ENCODE data around the gene CCL21. TPM values are rescaled to one million over a fixed set of nuclear protein-coding genes. Genes with fewer than 3 reads are reported as not detected.

CCL21 gene
- total and polyA plus RNA-seq, 2 of the 13 experiments (the other 11 are each of a cell fraction or from before 2014, with no cell fraction given): not detected

DNA sequence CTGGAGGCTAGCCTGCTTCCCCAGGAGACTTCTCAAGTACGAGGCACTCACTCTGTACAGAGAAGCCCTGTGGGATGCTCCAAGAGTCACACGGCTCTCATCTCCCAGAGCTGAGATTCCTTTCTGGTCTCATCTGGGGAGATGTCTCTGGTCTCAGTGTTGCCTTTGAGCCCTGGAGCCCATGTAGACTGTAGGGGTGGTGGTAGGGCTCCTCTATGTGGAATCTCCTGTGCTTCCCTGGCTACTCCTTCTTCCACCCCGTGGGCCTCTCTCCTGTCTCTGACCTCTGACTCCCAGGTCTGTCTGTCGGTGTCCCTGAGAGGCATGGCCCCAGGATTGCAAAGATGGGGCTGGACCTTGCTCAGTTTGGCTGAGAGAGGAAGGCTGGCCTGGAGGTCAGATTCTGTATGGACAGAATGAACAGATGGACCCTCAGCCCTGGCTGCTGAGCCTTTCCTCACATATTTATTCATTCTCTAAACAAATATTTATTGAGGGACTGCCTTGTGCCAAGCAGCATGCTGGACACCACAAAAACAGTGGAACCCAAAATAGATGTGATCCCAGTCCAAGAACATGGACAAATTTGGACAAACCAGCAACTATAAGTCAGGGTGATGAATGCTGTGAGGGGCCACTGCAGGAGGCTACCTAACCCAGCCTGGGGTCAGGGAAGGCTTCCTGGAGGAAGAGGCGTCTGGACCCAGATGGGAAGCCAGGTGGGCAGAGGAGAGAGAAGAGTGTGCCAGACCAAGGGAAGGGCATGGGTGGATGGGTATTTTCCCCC lies 21.4 kb downstream of the CCL21 start (continued):
- TF ChIP-seq, protein P1, sequence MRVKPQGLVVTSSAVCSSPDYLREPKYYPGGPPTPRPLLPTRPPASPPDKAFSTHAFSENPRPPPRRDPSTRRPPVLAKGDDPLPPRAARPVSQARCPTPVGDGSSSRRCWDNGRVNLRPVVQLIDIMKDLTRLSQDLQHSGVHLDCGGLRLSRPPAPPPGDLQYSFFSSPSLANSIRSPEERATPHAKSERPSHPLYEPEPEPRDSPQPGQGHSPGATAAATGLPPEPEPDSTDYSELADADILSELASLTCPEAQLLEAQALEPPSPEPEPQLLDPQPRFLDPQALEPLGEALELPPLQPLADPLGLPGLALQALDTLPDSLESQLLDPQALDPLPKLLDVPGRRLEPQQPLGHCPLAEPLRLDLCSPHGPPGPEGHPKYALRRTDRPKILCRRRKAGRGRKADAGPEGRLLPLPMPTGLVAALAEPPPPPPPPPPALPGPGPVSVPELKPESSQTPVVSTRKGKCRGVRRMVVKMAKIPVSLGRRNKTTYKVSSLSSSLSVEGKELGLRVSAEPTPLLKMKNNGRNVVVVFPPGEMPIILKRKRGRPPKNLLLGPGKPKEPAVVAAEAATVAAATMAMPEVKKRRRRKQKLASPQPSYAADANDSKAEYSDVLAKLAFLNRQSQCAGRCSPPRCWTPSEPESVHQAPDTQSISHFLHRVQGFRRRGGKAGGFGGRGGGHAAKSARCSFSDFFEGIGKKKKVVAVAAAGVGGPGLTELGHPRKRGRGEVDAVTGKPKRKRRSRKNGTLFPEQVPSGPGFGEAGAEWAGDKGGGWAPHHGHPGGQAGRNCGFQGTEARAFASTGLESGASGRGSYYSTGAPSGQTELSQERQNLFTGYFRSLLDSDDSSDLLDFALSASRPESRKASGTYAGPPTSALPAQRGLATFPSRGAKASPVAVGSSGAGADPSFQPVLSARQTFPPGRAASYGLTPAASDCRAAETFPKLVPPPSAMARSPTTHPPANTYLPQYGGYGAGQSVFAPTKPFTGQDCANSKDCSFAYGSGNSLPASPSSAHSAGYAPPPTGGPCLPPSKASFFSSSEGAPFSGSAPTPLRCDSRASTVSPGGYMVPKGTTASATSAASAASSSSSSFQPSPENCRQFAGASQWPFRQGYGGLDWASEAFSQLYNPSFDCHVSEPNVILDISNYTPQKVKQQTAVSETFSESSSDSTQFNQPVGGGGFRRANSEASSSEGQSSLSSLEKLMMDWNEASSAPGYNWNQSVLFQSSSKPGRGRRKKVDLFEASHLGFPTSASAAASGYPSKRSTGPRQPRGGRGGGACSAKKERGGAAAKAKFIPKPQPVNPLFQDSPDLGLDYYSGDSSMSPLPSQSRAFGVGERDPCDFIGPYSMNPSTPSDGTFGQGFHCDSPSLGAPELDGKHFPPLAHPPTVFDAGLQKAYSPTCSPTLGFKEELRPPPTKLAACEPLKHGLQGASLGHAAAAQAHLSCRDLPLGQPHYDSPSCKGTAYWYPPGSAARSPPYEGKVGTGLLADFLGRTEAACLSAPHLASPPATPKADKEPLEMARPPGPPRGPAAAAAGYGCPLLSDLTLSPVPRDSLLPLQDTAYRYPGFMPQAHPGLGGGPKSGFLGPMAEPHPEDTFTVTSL (CRISPR knock-in tag; IDR thresholded peaks at IDR 0.05; ENCODE audit: borderline replicate concordance): peak; percentile 74; the same call in 1 of the 2 replicates
- TF ChIP-seq ZNF652 (CRISPR knock-in tag; IDR thresholded peaks at IDR 0.05; ENCODE audit: borderline replicate concordance, low read depth): no peak
- TF ChIP-seq, protein P2, sequence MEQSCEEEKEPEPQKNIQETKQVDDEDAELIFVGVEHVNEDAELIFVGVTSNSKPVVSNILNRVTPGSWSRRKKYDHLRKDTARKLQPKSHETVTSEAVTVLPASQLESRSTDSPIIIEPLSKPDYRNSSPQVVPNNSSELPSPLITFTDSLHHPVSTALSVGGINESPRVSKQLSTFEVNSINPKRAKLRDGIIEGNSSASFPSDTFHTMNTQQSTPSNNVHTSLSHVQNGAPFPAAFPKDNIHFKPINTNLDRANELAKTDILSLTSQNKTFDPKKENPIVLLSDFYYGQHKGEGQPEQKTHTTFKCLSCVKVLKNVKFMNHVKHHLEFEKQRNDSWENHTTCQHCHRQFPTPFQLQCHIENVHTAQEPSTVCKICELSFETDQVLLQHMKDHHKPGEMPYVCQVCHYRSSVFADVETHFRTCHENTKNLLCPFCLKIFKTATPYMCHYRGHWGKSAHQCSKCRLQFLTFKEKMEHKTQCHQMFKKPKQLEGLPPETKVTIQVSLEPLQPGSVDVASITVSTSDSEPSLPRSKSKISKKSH (CRISPR knock-in tag; IDR thresholded peaks at IDR 0.05; ENCODE audit: borderline replicate concordance): no peak
- no peak for TF ChIP-seq NFE2 (CRISPR knock-in tag; IDR thresholded peaks at IDR 0.05)
- TF ChIP-seq RBFOX2 (IDR thresholded peaks at IDR 0.05; ENCODE audit: low read depth, low read length): no peak
- no peak for TF ChIP-seq ZNF432 (CRISPR knock-in tag; IDR thresholded peaks at IDR 0.05; ENCODE audit: borderline replicate concordance)
- TF ChIP-seq, protein P3, sequence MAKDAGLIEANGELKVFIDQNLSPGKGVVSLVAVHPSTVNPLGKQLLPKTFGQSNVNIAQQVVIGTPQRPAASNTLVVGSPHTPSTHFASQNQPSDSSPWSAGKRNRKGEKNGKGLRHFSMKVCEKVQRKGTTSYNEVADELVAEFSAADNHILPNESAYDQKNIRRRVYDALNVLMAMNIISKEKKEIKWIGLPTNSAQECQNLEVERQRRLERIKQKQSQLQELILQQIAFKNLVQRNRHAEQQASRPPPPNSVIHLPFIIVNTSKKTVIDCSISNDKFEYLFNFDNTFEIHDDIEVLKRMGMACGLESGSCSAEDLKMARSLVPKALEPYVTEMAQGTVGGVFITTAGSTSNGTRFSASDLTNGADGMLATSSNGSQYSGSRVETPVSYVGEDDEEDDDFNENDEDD (CRISPR knock-in tag; IDR thresholded peaks at IDR 0.05; ENCODE audit: borderline replicate concordance): no peak
- TF ChIP-seq SNAI1 (CRISPR knock-in tag; IDR thresholded peaks at IDR 0.05; ENCODE audit: borderline replicate concordance): no peak
- TF ChIP-seq HOXD1 (CRISPR knock-in tag; IDR thresholded peaks at IDR 0.05): no peak
- TF ChIP-seq TOE1 (CRISPR knock-in tag; IDR thresholded peaks at IDR 0.05): 0 out of 2 replicates have a peak, but pooled peaks have one; percentile 36
- TF ChIP-seq JDP2 (CRISPR knock-in tag; IDR thresholded peaks at IDR 0.05; ENCODE audit: borderline replicate concordance): no peak
- peak; percentile 86 for TF ChIP-seq HDAC2 (CRISPR knock-in tag; IDR thresholded peaks at IDR 0.05)
- no peak for TF ChIP-seq ZNF558 (CRISPR knock-in tag; IDR thresholded peaks at IDR 0.05; ENCODE audit: borderline replicate concordance)
- 0 out of 2 replicates have a peak, but pooled peaks have one; percentile 43 for TF ChIP-seq KLF6 (CRISPR knock-in tag; IDR thresholded peaks at IDR 0.05)
